GM19463 (cell line): Measurements from ENCODE around the gene DDX56.
"Not testable (repeated sequence)": the region's sequence is repeated elsewhere in the genome, so short reads cannot be mapped to it uniquely, and the experiment has no call there.

Experiments
- ATAC-seq: cut with Tn5 transposase; IDR thresholded peaks from one replicate; pipeline ENCODE4 v1.9.1; 2021; ENCODE audit warnings: mild to moderate bottlenecking, moderate library complexity; ENCODE audit not compliant: unreplicated experiment

The DDX56 gene

GRCh38 chr7:44599222-44599621, 25.5 kb upstream of the DDX56 start:
- ATAC-seq, result no peak

- ATAC-seq, result not testable (repeated sequence)
Measured at GRCh38 chr7:44597181-44597580, 23.5 kb upstream of the DDX56 start.

GRCh38 chr7:44595934-44596635, 22.4 kb upstream of the DDX56 start:
- ATAC-seq, result no peak

- no peak for ATAC-seq
Measured at GRCh38 chr7:44590910-44591309, 17.2 kb upstream of the DDX56 start.

- ATAC-seq, result no peak
Measured at GRCh38 chr7:44587843-44588711, 14.4 kb upstream of the DDX56 start.

- no peak for ATAC-seq
Measured at GRCh38 chr7:44583146-44583865, 9.6 kb upstream of the DDX56 start.

GRCh38 chr7:44581879-44582603, 8.3 kb upstream of the DDX56 start, which contains the start of gene TMED4:
TMED4 (minus strand) TSS chr7:44582231; CDS start chr7:44582206, 25 bp downstream.
- peak; percentile 86 for ATAC-seq

GRCh38 chr7:44580945-44581878, 7.5 kb upstream of the DDX56 start:
- ATAC-seq, result peak; percentile 25

- ATAC-seq, result no peak
Measured at GRCh38 chr7:44576228-44576627, 2.5 kb upstream of the DDX56 start.

- ATAC-seq, result no peak
Measured at GRCh38 chr7:44575054-44575453, 1.3 kb upstream of the DDX56 start.

GRCh38 chr7:44574287-44574872, 672 bp upstream of the DDX56 start:
- no peak for ATAC-seq

- no peak for ATAC-seq
Measured at GRCh38 chr7:44572771-44573170, 937 bp downstream of the DDX56 start.

- no peak for ATAC-seq
Measured at GRCh38 chr7:44569959-44570358, 3.7 kb downstream of the DDX56 start.

- ATAC-seq, result no peak
Measured at GRCh38 chr7:44568771-44569560, 4.7 kb downstream of the DDX56 start.

GRCh38 chr7:44567884-44568283, 5.8 kb downstream of the DDX56 start:
- no peak for ATAC-seq

- no peak for ATAC-seq
Measured at GRCh38 chr7:44566680-44567079, 7.0 kb downstream of the DDX56 start.

- ATAC-seq, result peak; percentile 35
Measured at GRCh38 chr7:44565795-44566559, 7.7 kb downstream of the DDX56 start.
